Gastrocnemius medialis (tissue), 4 donors: ENCODE data around the gene CMTR1.

Source experiments
- CTCF ChIP-seq, 5 experiments: fragments of 450-650 bp in 3 of 5; fragments of 200-600 bp in 2 of 5; sonication (generic) in 2 of 5; IDR thresholded peaks in 4 of 5; conservative IDR thresholded peaks in 1 of 5; 1 replicate in 4 of 5; 2 replicates in 1 of 5; pipeline ENCODE4 v1.5.1; 2016 to 2019; ENCODE audit warnings: antibody characterized with exemption in 5 of 5, mild to moderate bottlenecking in 3 of 5, moderate library complexity in 3 of 5
- POLR2A ChIP-seq, 2 donors: fragments of 450-650 bp; IDR thresholded peaks; one replicate each; pipeline ENCODE4 v1.6.1; 2017; ENCODE audit warnings: antibody characterized with exemption in 2 of 2, mild to moderate bottlenecking in 2 of 2, moderate library complexity in 2 of 2

GRCh38 chr6:37504024-37504423, 71.0 kb downstream of the CMTR1 start:
- TF ChIP-seq POLR2A (IDR thresholded peaks at IDR 0.05) = no peak
- no peak for TF ChIP-seq CTCF (IDR thresholded peaks at IDR 0.05 in 4 of 5, conservative IDR thresholded peaks at IDR 0.05 in 1 of 5)
